Panc1 (cell line): Measurements from ENCODE around the gene TEPSIN. TPM values are rescaled to one million over a fixed set of nuclear protein-coding genes. Genes with fewer than 3 reads are reported as not detected.

Experiments used
- ATAC-seq: fragments of 200-7000 bp; cut with Tn5 transposase; 2 replicates; pipeline ENCODE4 v1.9.1; 2020; ENCODE audit warnings: mild to moderate bottlenecking, moderate library complexity
- BruUV-seq: library from RNA; stranded (reverse); fragments of 400-500 nt; replicated peaks from 2 replicates; lab custom pipeline; 2021; lab: Mats Ljungman, UMichigan
- CTCF ChIA-PET: fragments of 300-600 bp; sonication (Branson Sonifier 250); formaldehyde crosslinking; loops from one replicate; lab custom pipeline; 2022; ENCODE audit warnings: antibody characterized with exemption; lab: Charles Lee
- POLR2A ChIA-PET: fragments of 300-600 bp; sonication (Branson Sonifier 250); formaldehyde crosslinking; loops from one replicate; lab custom pipeline; 2022; ENCODE audit warnings: antibody characterized with exemption; lab: Charles Lee
- DNase-seq: peaks from one replicate; pipeline ENCODE4 v3.0.0-alpha.2; 2010; ENCODE audit warnings: low read depth, low spot score
- H3K27ac ChIP-seq: 2 replicates; pipeline ENCODE4 v1.5.1; 2011; ENCODE audit warnings: mild to moderate bottlenecking, low read length, inconsistent platforms
- H3K27me3 ChIP-seq: fragments of 200-500 bp; sonication (Bioruptor generic); 2 replicates; pipeline ENCODE4 v1.6.0; 2014; ENCODE audit warnings: low read length, inconsistent platforms; ENCODE audit not compliant: control insufficient read depth, insufficient read depth
- H3K36me3 ChIP-seq: fragments of 200-500 bp; sonication (Bioruptor generic); 2 replicates; pipeline ENCODE4 v1.5.1; 2014; ENCODE audit warnings: inconsistent platforms, mild to moderate bottlenecking, low read length, moderate library complexity; ENCODE audit not compliant: control insufficient read depth, insufficient read depth
- H3K4me1 ChIP-seq: 2 replicates; pipeline ENCODE4 v1.5.1; 2011; ENCODE audit warnings: inconsistent platforms, mild to moderate bottlenecking, low read length, moderate library complexity; ENCODE audit not compliant: control insufficient read depth, insufficient read depth
- H3K4me3 ChIP-seq, 2 experiments: 2 replicates each; pipeline ENCODE4 v1.5.1; 2011 to 2012; ENCODE audit warnings: low read depth in 2 of 2, low read length in 2 of 2, mild to moderate bottlenecking in 2 of 2, inconsistent platforms in 1 of 2, moderate library complexity in 1 of 2
- H3K9me3 ChIP-seq: fragments of 200-500 bp; sonication (Bioruptor generic); 2 replicates; pipeline ENCODE4 v1.5.1; 2014; ENCODE audit warnings: low read depth, mild to moderate bottlenecking, inconsistent platforms, low read length, moderate library complexity; ENCODE audit not compliant: control insufficient read depth, insufficient read depth
- CTCF ChIP-seq: fragments of 450-650 bp; IDR thresholded peaks from 2 replicates; pipeline ENCODE4 v1.5.1; 2017; ENCODE audit warnings: mild to moderate bottlenecking
- POLR2AphosphoS5 ChIP-seq: IDR thresholded peaks from 2 replicates; pipeline ENCODE4 v1.6.1; 2012; ENCODE audit warnings: mild to moderate bottlenecking, low read depth, low read length, moderate library complexity
- SIN3A ChIP-seq: IDR thresholded peaks from 2 replicates; pipeline ENCODE4 v1.6.1; 2012; ENCODE audit warnings: low read depth, mild to moderate bottlenecking, low read length, moderate library complexity, borderline replicate concordance; ENCODE audit not compliant: insufficient read depth
- TCF7L2 ChIP-seq: IDR thresholded peaks from 2 replicates; pipeline ENCODE4 v1.6.1; 2011; ENCODE audit warnings: mild to moderate bottlenecking, low read depth, low read length, inconsistent platforms
- in situ Hi-C: cut with HindIII; loops from 2 replicates; pipeline ENCODE4 v1.10.0; 2016; ENCODE audit warnings: low sequenced_read_pairs, low pct_unique_long_range_greater_than_20kb
- intact Hi-C: fragments of 100-400 bp; cut with micrococcal nuclease; formaldehyde crosslinking; loops from one replicate; pipeline ENCODE4 v1.10.0; 2022; ENCODE audit not compliant: unreplicated experiment
- total RNA-seq: library from RNA; stranded (reverse); gene quantifications from one replicate; pipeline ENCODE4 v1.2.1, GENCODE V29; 2021; ENCODE audit not compliant: unreplicated experiment
- TF ChIP-seq, protein P1 (sequence below), 2 experiments: IDR thresholded peaks; 2 replicates each; pipeline ENCODE4 v1.6.1; 2011 to 2012; ENCODE audit warnings: low read depth in 2 of 2, control low read depth in 1 of 2, low read length in 1 of 2, mild to moderate bottlenecking in 1 of 2, moderate library complexity in 1 of 2; ENCODE audit not compliant: insufficient read depth in 1 of 2

Gene TEPSIN
- total RNA-seq, 1 experiment from 2014 or later = 44.9 TPM

DNA sequence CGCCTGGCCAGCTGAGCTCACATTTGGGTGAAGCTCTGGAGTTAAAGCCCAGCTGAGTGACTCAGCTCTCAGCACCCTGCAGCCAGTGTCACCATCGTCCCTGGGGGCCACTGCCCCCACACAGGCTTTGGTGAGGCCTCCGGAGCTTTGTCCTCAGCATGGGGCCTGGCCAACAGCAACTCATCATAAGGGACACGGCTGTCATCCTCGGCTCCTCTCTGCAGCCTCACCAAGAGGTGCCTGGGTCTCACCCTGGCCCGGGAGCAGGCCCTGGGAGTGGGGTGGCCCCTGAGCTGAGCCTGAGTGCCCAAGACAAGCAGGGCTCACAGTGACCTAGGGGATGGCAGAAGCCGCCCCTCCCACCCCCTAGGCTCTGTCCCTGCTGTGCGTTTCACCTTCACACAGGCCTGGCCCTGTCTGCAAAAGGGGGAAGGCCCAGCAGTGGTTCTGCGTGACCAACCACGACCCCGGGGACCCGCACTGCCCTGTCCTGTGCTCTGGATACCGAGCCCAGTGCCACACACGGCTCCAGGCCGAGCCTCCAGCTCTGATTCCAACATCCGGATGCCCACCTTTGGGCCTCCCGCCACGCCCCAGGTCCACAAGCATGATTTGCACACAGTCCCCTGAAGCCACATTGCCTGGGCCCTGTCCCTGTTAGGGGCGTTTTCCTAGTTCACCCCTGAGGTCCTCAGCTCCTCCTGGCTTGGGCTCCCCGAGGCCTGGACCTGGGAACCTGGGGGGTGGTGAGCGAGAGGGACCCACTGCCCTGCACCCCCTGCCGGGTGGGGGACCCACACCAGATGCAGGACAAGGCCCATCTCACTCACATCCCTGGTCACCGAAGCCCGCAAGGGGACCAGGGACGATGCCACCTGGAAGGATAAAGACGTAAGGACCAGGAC, 51.0 kb downstream of the TEPSIN start:
- Histone ChIP-seq H3K27me3 (no peaks in the 10 kb centered on the region), H3K4me1 (no peaks in the 10 kb centered on the region), H3K4me3 (no peak overlapping the region), H3K27ac (no peak overlapping the region), H3K9me3 (no peaks in the 10 kb centered on the region), H3K36me3 (no peaks in the 10 kb centered on the region)
- DNase-seq (no peak), ATAC-seq (0 out of 2 replicates have a peak, but pooled peaks have one; percentile 5)
- CTCF ChIA-PET = interaction anchor here (0.8 kb wide), 1 partner anchor 45 kb away, joined by 3 read pairs; no protein-coding TSS in a partner anchor
- POLR2A ChIA-PET = no interaction called here
- no peak for TF ChIP-seq SIN3A
- TF ChIP-seq TCF7L2 = no peak
- no peak for TF ChIP-seq CTCF
- no peak for TF ChIP-seq POLR2AphosphoS5
- TF ChIP-seq, protein P1, sequence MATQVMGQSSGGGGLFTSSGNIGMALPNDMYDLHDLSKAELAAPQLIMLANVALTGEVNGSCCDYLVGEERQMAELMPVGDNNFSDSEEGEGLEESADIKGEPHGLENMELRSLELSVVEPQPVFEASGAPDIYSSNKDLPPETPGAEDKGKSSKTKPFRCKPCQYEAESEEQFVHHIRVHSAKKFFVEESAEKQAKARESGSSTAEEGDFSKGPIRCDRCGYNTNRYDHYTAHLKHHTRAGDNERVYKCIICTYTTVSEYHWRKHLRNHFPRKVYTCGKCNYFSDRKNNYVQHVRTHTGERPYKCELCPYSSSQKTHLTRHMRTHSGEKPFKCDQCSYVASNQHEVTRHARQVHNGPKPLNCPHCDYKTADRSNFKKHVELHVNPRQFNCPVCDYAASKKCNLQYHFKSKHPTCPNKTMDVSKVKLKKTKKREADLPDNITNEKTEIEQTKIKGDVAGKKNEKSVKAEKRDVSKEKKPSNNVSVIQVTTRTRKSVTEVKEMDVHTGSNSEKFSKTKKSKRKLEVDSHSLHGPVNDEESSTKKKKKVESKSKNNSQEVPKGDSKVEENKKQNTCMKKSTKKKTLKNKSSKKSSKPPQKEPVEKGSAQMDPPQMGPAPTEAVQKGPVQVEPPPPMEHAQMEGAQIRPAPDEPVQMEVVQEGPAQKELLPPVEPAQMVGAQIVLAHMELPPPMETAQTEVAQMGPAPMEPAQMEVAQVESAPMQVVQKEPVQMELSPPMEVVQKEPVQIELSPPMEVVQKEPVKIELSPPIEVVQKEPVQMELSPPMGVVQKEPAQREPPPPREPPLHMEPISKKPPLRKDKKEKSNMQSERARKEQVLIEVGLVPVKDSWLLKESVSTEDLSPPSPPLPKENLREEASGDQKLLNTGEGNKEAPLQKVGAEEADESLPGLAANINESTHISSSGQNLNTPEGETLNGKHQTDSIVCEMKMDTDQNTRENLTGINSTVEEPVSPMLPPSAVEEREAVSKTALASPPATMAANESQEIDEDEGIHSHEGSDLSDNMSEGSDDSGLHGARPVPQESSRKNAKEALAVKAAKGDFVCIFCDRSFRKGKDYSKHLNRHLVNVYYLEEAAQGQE (IDR thresholded peaks at IDR 0.05; ENCODE audit: insufficient read depth in 1 of 2, low read depth in 2 of 2, low read length in 1 of 2) = no peak
- in situ Hi-C loops (no loop called here), intact Hi-C loops (no loop called here)
- BruUV-seq = no TSS peak

- Histone ChIP-seq H3K9me3 (no peaks in the 10 kb centered on the region), H3K36me3 (no peaks in the 10 kb centered on the region), H3K27ac (no peak overlapping the region), H3K4me3 (no peak overlapping the region), H3K4me1 (no peaks in the 10 kb centered on the region), H3K27me3 (no peaks in the 10 kb centered on the region)
- DNase-seq (no peak), ATAC-seq (no peak)
- in situ Hi-C loops = no loop called here
- ChIA-PET CTCF (interaction anchor here (0.8 kb wide), 1 partner anchor 44 kb away, joined by 3 read pairs; no protein-coding TSS in a partner anchor), POLR2A (no interaction called here)
- intact Hi-C loops = no loop called here
- BruUV-seq = no TSS peak
- TF ChIP-seq TCF7L2 (no peak), POLR2AphosphoS5 (no peak)
Observed at GRCh38 chr17:81187120-81187519, 51.7 kb downstream of the TEPSIN start.

GRCh38 chr17:81186203-81186602, 52.7 kb downstream of the TEPSIN start:
- ChIA-PET POLR2A (no interaction called here), CTCF (no interaction called here)
- H3K4me3 ChIP-seq = no peak overlapping the region
- intact Hi-C loops = no loop called here
- no peaks in the 10 kb centered on the region for H3K4me1 ChIP-seq
- no TSS peak for BruUV-seq
- no peak overlapping the region for H3K27ac ChIP-seq
- no peak for DNase-seq
- in situ Hi-C loops = no loop called here
- no peak for TF ChIP-seq TCF7L2
- TF ChIP-seq POLR2AphosphoS5 = no peak
- TF ChIP-seq, protein P1 (IDR thresholded peaks at IDR 0.05; ENCODE audit: insufficient read depth in 1 of 2, low read depth in 2 of 2, low read length in 1 of 2) = no peak
- no peak for TF ChIP-seq CTCF
- TF ChIP-seq SIN3A = no peak
- H3K27me3 ChIP-seq = no peaks in the 10 kb centered on the region
- ATAC-seq = no peak
- no peaks in the 10 kb centered on the region for H3K9me3 ChIP-seq
- no peaks in the 10 kb centered on the region for H3K36me3 ChIP-seq
